ENCODE results near the gene MALL.
"Not testable (repeated sequence)": the region's sequence is repeated elsewhere in the genome, so short reads cannot be mapped to it uniquely, and the experiment has no call there.

DNA sequence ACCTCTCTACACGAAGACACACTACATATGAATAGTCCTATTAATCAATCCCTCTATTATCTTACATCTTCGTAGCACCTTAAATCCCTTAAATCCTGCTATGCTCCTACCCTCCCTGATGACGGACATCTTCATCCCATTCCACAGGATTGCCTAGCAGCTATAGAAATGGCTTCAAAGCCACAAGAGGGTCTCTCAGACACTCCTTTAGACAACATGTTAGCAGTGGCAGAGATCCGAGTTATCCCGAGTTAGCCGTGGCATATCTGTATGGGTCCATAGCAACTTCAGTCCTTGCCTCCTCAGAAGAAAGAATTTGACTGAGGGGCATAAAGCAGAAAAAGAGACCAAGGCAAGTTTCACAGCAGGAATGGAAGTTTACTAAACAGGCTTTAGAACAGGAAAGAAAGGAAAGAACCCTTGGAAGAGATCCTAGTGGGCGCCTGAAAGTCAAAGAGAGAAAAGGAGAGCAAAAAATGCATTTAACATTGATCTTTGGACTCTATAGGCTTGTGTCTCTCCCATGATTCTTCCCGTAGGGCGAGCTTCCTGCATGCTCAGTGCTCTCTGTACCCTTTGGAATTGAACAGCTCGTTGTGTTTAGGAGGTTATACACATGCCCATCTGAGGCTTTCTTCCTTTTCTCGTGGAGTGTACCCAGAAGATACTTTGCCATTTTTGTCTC is 56.5 kb downstream of the MALL start:
- TF ChIP-seq, protein P1, sequence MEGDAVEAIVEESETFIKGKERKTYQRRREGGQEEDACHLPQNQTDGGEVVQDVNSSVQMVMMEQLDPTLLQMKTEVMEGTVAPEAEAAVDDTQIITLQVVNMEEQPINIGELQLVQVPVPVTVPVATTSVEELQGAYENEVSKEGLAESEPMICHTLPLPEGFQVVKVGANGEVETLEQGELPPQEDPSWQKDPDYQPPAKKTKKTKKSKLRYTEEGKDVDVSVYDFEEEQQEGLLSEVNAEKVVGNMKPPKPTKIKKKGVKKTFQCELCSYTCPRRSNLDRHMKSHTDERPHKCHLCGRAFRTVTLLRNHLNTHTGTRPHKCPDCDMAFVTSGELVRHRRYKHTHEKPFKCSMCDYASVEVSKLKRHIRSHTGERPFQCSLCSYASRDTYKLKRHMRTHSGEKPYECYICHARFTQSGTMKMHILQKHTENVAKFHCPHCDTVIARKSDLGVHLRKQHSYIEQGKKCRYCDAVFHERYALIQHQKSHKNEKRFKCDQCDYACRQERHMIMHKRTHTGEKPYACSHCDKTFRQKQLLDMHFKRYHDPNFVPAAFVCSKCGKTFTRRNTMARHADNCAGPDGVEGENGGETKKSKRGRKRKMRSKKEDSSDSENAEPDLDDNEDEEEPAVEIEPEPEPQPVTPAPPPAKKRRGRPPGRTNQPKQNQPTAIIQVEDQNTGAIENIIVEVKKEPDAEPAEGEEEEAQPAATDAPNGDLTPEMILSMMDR (conservative IDR thresholded peaks at IDR 0.05; ENCODE audit: low read depth in 2 of 2) = not testable (repeated sequence)
- not testable (repeated sequence) for TF ChIP-seq CREB1 (CRISPR knock-in tag; IDR thresholded peaks at IDR 0.05; ENCODE audit: low read depth); EZH2phosphoT487 (IDR thresholded peaks at IDR 0.05; ENCODE audit: unreplicated experiment); EZH2 (IDR thresholded peaks at IDR 0.05; ENCODE audit: low read depth, unreplicated experiment); STAT1 (IDR thresholded peaks at IDR 0.05; ENCODE audit: unreplicated experiment); POLR2AphosphoS5 (IDR thresholded peaks at IDR 0.05; ENCODE audit: low read depth); JUNB (IDR thresholded peaks at IDR 0.05; ENCODE audit: unreplicated experiment); ZNF114 (CRISPR knock-in tag; IDR thresholded peaks at IDR 0.05)
- TF ChIP-seq, protein P2, sequence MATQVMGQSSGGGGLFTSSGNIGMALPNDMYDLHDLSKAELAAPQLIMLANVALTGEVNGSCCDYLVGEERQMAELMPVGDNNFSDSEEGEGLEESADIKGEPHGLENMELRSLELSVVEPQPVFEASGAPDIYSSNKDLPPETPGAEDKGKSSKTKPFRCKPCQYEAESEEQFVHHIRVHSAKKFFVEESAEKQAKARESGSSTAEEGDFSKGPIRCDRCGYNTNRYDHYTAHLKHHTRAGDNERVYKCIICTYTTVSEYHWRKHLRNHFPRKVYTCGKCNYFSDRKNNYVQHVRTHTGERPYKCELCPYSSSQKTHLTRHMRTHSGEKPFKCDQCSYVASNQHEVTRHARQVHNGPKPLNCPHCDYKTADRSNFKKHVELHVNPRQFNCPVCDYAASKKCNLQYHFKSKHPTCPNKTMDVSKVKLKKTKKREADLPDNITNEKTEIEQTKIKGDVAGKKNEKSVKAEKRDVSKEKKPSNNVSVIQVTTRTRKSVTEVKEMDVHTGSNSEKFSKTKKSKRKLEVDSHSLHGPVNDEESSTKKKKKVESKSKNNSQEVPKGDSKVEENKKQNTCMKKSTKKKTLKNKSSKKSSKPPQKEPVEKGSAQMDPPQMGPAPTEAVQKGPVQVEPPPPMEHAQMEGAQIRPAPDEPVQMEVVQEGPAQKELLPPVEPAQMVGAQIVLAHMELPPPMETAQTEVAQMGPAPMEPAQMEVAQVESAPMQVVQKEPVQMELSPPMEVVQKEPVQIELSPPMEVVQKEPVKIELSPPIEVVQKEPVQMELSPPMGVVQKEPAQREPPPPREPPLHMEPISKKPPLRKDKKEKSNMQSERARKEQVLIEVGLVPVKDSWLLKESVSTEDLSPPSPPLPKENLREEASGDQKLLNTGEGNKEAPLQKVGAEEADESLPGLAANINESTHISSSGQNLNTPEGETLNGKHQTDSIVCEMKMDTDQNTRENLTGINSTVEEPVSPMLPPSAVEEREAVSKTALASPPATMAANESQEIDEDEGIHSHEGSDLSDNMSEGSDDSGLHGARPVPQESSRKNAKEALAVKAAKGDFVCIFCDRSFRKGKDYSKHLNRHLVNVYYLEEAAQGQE (IDR thresholded peaks at IDR 0.05; ENCODE audit: unreplicated experiment) = not testable (repeated sequence)
- TF ChIP-seq, protein P3, sequence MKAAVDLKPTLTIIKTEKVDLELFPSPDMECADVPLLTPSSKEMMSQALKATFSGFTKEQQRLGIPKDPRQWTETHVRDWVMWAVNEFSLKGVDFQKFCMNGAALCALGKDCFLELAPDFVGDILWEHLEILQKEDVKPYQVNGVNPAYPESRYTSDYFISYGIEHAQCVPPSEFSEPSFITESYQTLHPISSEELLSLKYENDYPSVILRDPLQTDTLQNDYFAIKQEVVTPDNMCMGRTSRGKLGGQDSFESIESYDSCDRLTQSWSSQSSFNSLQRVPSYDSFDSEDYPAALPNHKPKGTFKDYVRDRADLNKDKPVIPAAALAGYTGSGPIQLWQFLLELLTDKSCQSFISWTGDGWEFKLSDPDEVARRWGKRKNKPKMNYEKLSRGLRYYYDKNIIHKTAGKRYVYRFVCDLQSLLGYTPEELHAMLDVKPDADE (IDR thresholded peaks at IDR 0.05) = not testable (repeated sequence)

Measured in GM23338 (cell line).